ENCODE results near the gene C7orf57. TPM values are rescaled to one million over a fixed set of nuclear protein-coding genes. Genes with fewer than 3 reads are reported as not detected.

Gene C7orf57
- total RNA-seq, 1 experiment from 2014 or later, result 3.2 TPM

DNA sequence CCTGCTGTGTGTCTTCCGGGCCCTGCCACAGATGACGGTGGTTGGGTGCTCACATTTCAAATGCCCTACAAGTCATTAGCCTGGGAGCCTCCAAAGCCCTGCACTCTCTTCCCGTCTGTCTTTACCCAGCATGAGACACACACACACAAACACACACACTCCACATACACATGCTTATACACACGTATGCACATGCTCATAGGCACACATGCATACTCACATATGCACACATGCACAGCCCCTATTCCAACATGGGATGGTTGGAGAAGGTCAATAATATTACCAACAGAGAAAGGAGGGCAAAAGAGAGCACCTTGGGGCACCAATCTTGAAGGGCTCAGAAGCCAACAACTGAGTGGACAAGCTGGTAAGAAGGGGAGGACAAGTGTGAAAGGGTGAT lies 25.4 kb upstream of the C7orf57 start:
- TF ChIP-seq TCF7L2 (IDR thresholded peaks at IDR 0.05; ENCODE audit: low read depth, low read length) (no peak), POLR2AphosphoS5 (IDR thresholded peaks at IDR 0.05; ENCODE audit: low read depth, low read length) (no peak), SIN3A (IDR thresholded peaks at IDR 0.05; ENCODE audit: borderline replicate concordance, insufficient read depth, low read depth, low read length) (no peak)
- TF ChIP-seq, protein P1, sequence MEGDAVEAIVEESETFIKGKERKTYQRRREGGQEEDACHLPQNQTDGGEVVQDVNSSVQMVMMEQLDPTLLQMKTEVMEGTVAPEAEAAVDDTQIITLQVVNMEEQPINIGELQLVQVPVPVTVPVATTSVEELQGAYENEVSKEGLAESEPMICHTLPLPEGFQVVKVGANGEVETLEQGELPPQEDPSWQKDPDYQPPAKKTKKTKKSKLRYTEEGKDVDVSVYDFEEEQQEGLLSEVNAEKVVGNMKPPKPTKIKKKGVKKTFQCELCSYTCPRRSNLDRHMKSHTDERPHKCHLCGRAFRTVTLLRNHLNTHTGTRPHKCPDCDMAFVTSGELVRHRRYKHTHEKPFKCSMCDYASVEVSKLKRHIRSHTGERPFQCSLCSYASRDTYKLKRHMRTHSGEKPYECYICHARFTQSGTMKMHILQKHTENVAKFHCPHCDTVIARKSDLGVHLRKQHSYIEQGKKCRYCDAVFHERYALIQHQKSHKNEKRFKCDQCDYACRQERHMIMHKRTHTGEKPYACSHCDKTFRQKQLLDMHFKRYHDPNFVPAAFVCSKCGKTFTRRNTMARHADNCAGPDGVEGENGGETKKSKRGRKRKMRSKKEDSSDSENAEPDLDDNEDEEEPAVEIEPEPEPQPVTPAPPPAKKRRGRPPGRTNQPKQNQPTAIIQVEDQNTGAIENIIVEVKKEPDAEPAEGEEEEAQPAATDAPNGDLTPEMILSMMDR (IDR thresholded peaks at IDR 0.05), result no peak
- TF ChIP-seq, protein P2, sequence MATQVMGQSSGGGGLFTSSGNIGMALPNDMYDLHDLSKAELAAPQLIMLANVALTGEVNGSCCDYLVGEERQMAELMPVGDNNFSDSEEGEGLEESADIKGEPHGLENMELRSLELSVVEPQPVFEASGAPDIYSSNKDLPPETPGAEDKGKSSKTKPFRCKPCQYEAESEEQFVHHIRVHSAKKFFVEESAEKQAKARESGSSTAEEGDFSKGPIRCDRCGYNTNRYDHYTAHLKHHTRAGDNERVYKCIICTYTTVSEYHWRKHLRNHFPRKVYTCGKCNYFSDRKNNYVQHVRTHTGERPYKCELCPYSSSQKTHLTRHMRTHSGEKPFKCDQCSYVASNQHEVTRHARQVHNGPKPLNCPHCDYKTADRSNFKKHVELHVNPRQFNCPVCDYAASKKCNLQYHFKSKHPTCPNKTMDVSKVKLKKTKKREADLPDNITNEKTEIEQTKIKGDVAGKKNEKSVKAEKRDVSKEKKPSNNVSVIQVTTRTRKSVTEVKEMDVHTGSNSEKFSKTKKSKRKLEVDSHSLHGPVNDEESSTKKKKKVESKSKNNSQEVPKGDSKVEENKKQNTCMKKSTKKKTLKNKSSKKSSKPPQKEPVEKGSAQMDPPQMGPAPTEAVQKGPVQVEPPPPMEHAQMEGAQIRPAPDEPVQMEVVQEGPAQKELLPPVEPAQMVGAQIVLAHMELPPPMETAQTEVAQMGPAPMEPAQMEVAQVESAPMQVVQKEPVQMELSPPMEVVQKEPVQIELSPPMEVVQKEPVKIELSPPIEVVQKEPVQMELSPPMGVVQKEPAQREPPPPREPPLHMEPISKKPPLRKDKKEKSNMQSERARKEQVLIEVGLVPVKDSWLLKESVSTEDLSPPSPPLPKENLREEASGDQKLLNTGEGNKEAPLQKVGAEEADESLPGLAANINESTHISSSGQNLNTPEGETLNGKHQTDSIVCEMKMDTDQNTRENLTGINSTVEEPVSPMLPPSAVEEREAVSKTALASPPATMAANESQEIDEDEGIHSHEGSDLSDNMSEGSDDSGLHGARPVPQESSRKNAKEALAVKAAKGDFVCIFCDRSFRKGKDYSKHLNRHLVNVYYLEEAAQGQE (IDR thresholded peaks at IDR 0.05; ENCODE audit: insufficient read depth in 1 of 2, low read depth in 2 of 2, low read length in 1 of 2), result no peak
- no peak for ATAC-seq
- Histone ChIP-seq H3K9me3 (ENCODE audit: control insufficient read depth, insufficient read depth, low read depth, low read length) (no peaks in the 10 kb centered on the region), H3K36me3 (ENCODE audit: control insufficient read depth, insufficient read depth, low read length) (no peaks in the 10 kb centered on the region), H3K27ac (ENCODE audit: low read length) (no peak overlapping the region), H3K4me3 (ENCODE audit: low read depth in 2 of 2, low read length in 2 of 2) (no peak overlapping the region), H3K4me1 (ENCODE audit: control insufficient read depth, insufficient read depth, low read length) (no peaks in the 10 kb centered on the region), H3K27me3 (ENCODE audit: control insufficient read depth, insufficient read depth, low read length) (no peaks in the 10 kb centered on the region)
- CTCF ChIA-PET, result no interaction called here
- POLR2A ChIA-PET, result no interaction called here
- no peak for DNase-seq (ENCODE audit: low read depth, low spot score)
- no TSS peak for BruUV-seq (replicated peaks)
- in situ Hi-C loops (cut with HindIII; ENCODE audit: low pct_unique_long_range_greater_than_20kb, low sequenced_read_pairs) (no loop called here), intact Hi-C loops (cut with micrococcal nuclease; ENCODE audit: unreplicated experiment) (no loop called here)

DNA sequence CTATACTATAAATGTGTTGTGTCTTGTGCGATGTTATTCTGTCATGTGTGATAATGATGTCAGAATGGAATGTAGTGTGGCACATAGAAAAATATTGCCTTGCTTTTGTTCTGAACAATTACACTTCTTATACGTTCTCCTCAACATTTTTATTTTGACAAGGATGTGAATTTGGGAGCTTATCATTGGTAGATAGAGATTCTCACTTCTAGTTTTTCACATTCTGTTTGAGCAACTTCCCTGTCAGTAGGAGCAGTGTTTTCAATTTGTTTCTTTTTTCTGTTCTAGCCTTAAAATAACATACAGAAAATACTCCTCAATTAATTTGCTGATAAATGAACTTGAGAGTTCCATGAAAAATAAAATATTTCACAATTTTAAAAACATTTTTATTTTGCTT lies 24.0 kb upstream of the C7orf57 start:
- ATAC-seq (no peak), DNase-seq (ENCODE audit: low read depth, low spot score) (no peak)
- intact Hi-C loops (cut with micrococcal nuclease; ENCODE audit: unreplicated experiment) (no loop called here), in situ Hi-C loops (cut with HindIII; ENCODE audit: low pct_unique_long_range_greater_than_20kb, low sequenced_read_pairs) (no loop called here)
- no peaks in the 10 kb centered on the region for H3K27me3 ChIP-seq (ENCODE audit: control insufficient read depth, insufficient read depth, low read length)
- no peaks in the 10 kb centered on the region for H3K4me1 ChIP-seq (ENCODE audit: control insufficient read depth, insufficient read depth, low read length)
- H3K4me3 ChIP-seq (ENCODE audit: low read depth in 2 of 2, low read length in 2 of 2), result no peak overlapping the region
- CTCF ChIA-PET, result no interaction called here
- H3K36me3 ChIP-seq (ENCODE audit: control insufficient read depth, insufficient read depth, low read length), result no peaks in the 10 kb centered on the region
- TF ChIP-seq, protein P1 (IDR thresholded peaks at IDR 0.05), result no peak
- no peak for TF ChIP-seq TCF7L2 (IDR thresholded peaks at IDR 0.05; ENCODE audit: low read depth, low read length)
- TF ChIP-seq, protein P2 (IDR thresholded peaks at IDR 0.05; ENCODE audit: insufficient read depth in 1 of 2, low read depth in 2 of 2, low read length in 1 of 2), result no peak
- no peaks in the 10 kb centered on the region for H3K9me3 ChIP-seq (ENCODE audit: control insufficient read depth, insufficient read depth, low read depth, low read length)
- H3K27ac ChIP-seq (ENCODE audit: low read length), result no peak overlapping the region
- BruUV-seq (replicated peaks), result no TSS peak
- POLR2A ChIA-PET, result no interaction called here
